GM10847 (cell line): Measurements from ENCODE around the gene IGF2.

ENCODE experiments used
- POLR2A ChIP-seq: IDR thresholded peaks from 2 replicates; pipeline ENCODE4 v1.6.1; 2011; ENCODE audit not compliant: insufficient read length; ENCODE audit errors: extremely low read depth

IGF2 gene

GRCh38 chr11:2108675-2109491 lies 30.3 kb downstream of the IGF2 start:
- TF ChIP-seq POLR2A, result no peak

- TF ChIP-seq POLR2A, result no peak
These were observed 31.1 kb downstream of the IGF2 start for GRCh38 chr11:2107941-2108630.

GRCh38 chr11:2107521-2107920 lies 31.7 kb downstream of the IGF2 start:
- TF ChIP-seq POLR2A, result no peak

DNA sequence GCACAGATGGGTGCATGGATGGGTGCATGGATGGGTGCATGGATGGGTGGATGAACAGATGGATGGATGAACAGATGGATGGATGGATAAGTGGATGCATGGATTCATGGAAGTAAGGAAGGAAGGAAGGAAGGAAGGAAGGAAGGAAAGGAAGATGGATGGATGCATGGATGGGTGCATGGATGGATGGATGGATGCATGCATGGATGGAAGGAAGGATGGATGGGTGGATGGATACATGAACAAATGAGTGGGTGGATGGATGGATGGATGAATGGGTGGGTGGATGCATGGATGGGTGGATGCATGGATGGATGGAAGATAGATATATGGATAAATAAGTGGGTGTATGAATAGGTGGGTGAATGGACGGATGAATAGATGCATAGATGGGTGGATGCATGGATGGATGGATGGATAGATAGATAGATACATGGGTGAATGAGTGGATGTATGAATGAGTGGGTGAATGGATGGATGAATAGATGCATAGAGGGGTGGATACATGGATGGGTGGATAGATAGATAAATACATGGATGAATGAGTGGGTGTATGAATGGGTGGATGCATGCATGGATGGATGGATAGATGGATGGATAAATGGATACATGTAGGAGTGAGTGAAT lies 32.5 kb downstream of the IGF2 start:
- TF ChIP-seq POLR2A, result no peak

GRCh38 chr11:2105511-2105910 lies 33.7 kb downstream of the IGF2 start:
- TF ChIP-seq POLR2A, result no peak

GRCh38 chr11:2104524-2105440 lies 34.4 kb downstream of the IGF2 start:
- no peak for TF ChIP-seq POLR2A

- no peak for TF ChIP-seq POLR2A
These were observed 35.3 kb downstream of the IGF2 start for GRCh38 chr11:2103668-2104523.

GRCh38 chr11:2102883-2103213 lies 36.3 kb downstream of the IGF2 start:
- TF ChIP-seq POLR2A, result no peak

GRCh38 chr11:2102132-2102882 lies 36.9 kb downstream of the IGF2 start:
- TF ChIP-seq POLR2A, result no peak

- no peak for TF ChIP-seq POLR2A
These were observed 38.0 kb downstream of the IGF2 start for GRCh38 chr11:2101171-2101675.

GRCh38 chr11:2100361-2101170 lies 38.6 kb downstream of the IGF2 start:
- no peak for TF ChIP-seq POLR2A

GRCh38 chr11:2099516-2100349 lies 39.5 kb downstream of the IGF2 start:
- no peak for TF ChIP-seq POLR2A
